GM23248 (cell line): Measurements from ENCODE around the gene FYB2.

ENCODE experiments used
- EZH2 ChIP-seq: fragments of 200-600 bp; sonication (generic); IDR thresholded peaks from 2 replicates; pipeline ENCODE4 v1.6.1; 2018; ENCODE audit warnings: antibody characterized with exemption, mild to moderate bottlenecking; ENCODE audit not compliant: insufficient read depth, poor library complexity, severe bottlenecking
- EZH2phosphoT487 ChIP-seq: fragments of 200-600 bp; sonication (generic); IDR thresholded peaks from 2 replicates; pipeline ENCODE4 v1.6.1; 2018; ENCODE audit warnings: antibody characterized with exemption, moderate library complexity, mild to moderate bottlenecking, low read depth; ENCODE audit not compliant: insufficient read depth

DNA sequence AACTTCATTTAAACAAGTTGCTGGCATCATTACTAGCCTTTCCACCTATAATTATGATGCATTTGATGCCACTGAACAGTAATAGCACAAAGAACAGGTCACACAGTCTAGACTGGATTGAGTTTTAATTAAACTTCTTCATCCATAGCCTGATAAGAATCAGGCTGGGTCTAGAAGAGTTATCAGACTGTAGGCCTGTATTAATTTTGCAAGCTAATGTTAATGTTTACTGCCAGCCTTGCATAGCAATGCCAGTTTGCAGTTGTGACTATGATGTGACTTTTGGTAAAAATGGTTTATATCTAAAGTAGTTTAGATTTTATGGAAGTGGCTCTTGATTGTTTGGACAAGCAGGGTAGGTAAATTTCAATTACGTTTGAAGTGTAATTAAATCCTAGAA is 106.1 kb downstream of the FYB2 start:
- TF ChIP-seq EZH2 (no peak), EZH2phosphoT487 (no peak)
